HEK293T (cell line): ENCODE results near the gene HOXC9.

Source experiments
- CTCF ChIA-PET: fragments of 350-600 bp; formaldehyde crosslinking; extraction: SDS; loops from one replicate; lab custom pipeline; 2021; ENCODE audit warnings: antibody characterized with exemption, inconsistent platforms; lab: Yijun Ruan, JAX
- POLR2A ChIA-PET: fragments of 350-600 bp; formaldehyde crosslinking; extraction: SDS; loops from one replicate; lab custom pipeline; 2020; ENCODE audit warnings: antibody characterized with exemption, inconsistent platforms; lab: Yijun Ruan, JAX
- DNase-seq: peaks from one replicate; pipeline ENCODE4 v3.0.0; 2012; ENCODE audit warnings: mixed read lengths; ENCODE audit errors: extremely low spot score
- ARNT ChIP-seq: fragments of 450-650 bp; IDR thresholded peaks from 2 replicates; pipeline ENCODE4 v1.6.1; 2017; ENCODE audit warnings: mild to moderate bottlenecking
- BHLHE40 ChIP-seq: fragments of 450-650 bp; IDR thresholded peaks from 2 replicates; pipeline ENCODE4 v1.6.1; 2016; ENCODE audit warnings: mild to moderate bottlenecking, moderate library complexity, borderline replicate concordance
- CTBP1 ChIP-seq: fragments of 450-650 bp; IDR thresholded peaks from 2 replicates; pipeline ENCODE4 v1.6.1; 2016; ENCODE audit warnings: borderline replicate concordance
- ELF4 ChIP-seq: fragments of 450-650 bp; IDR thresholded peaks from 2 replicates; pipeline ENCODE4 v1.6.1; 2017; ENCODE audit warnings: antibody characterized with exemption
- FOXA1 ChIP-seq: fragments of 450-650 bp; IDR thresholded peaks from 2 replicates; pipeline ENCODE4 v1.6.1; 2016; ENCODE audit warnings: mild to moderate bottlenecking
- FOXK2 ChIP-seq: fragments of 450-650 bp; IDR thresholded peaks from 2 replicates; pipeline ENCODE4 v1.6.1; 2016; ENCODE audit warnings: mild to moderate bottlenecking
- FOXM1 ChIP-seq: fragments of 450-650 bp; IDR thresholded peaks from 2 replicates; pipeline ENCODE4 v1.6.1; 2017; ENCODE audit warnings: mild to moderate bottlenecking, borderline replicate concordance
- HDGF ChIP-seq: fragments of 450-650 bp; IDR thresholded peaks from 2 replicates; pipeline ENCODE4 v1.6.1; 2017; ENCODE audit warnings: antibody characterized with exemption, borderline replicate concordance
- L3MBTL2 ChIP-seq: fragments of 450-650 bp; conservative IDR thresholded peaks from 2 replicates; pipeline ENCODE4 v1.6.1; 2016; ENCODE audit warnings: mild to moderate bottlenecking
- LEF1 ChIP-seq: fragments of 450-650 bp; IDR thresholded peaks from 2 replicates; pipeline ENCODE4 v1.6.1; 2017; ENCODE audit warnings: mild to moderate bottlenecking, borderline replicate concordance
- NFRKB ChIP-seq: fragments of 450-650 bp; IDR thresholded peaks from 2 replicates; pipeline ENCODE4 v1.6.1; 2016; ENCODE audit warnings: mild to moderate bottlenecking, moderate library complexity
- PKNOX1 ChIP-seq: fragments of 450-650 bp; IDR thresholded peaks from 2 replicates; pipeline ENCODE4 v1.6.1; 2016
- SP1 ChIP-seq: fragments of 450-650 bp; IDR thresholded peaks from 2 replicates; pipeline ENCODE4 v1.6.1; 2017
- SUZ12 ChIP-seq: fragments of 450-650 bp; IDR thresholded peaks from 2 replicates; pipeline ENCODE4 v1.6.1; 2016; ENCODE audit warnings: mild to moderate bottlenecking
- TARDBP ChIP-seq: fragments of 450-650 bp; IDR thresholded peaks from 2 replicates; pipeline ENCODE4 v1.6.1; 2016
- ZNF384 ChIP-seq: fragments of 450-650 bp; IDR thresholded peaks from 2 replicates; pipeline ENCODE4 v1.6.1; 2016

HOXC9 gene

GRCh38 chr12:54045868-54046521 lies 46.0 kb downstream of the HOXC9 start:
- no peak for TF ChIP-seq SP1
- TF ChIP-seq ARNT: no peak
- TF ChIP-seq PKNOX1: no peak
- TF ChIP-seq NFRKB: no peak
- no peak for TF ChIP-seq HDGF
- no peak for TF ChIP-seq TARDBP
- TF ChIP-seq SUZ12: no peak
- no peak for TF ChIP-seq ELF4
- TF ChIP-seq BHLHE40: no peak
- no peak for TF ChIP-seq FOXA1
- ChIA-PET CTCF (interaction anchor here (0.8 kb wide), 1 partner anchor 11 kb away, joined by 3 read pairs; no protein-coding TSS in a partner anchor), POLR2A (no interaction called here)
- DNase-seq: no peak

- CTCF ChIA-PET: no interaction called here
- TF ChIP-seq NFRKB: no peak
- TF ChIP-seq PKNOX1: no peak
- TF ChIP-seq BHLHE40: no peak
- no peak for TF ChIP-seq SP1
- TF ChIP-seq SUZ12: no peak
- no peak for TF ChIP-seq ELF4
- TF ChIP-seq TARDBP: no peak
- no peak for TF ChIP-seq ARNT
- no peak for TF ChIP-seq HDGF
- no peak for TF ChIP-seq L3MBTL2
- no peak for TF ChIP-seq LEF1
- TF ChIP-seq FOXA1: no peak
- TF ChIP-seq FOXK2: no peak
- TF ChIP-seq FOXM1: no peak
- TF ChIP-seq CTBP1: no peak
- TF ChIP-seq ZNF384: no peak
- POLR2A ChIA-PET: no interaction called here
Measured at GRCh38 chr12:54046809-54047159, 46.8 kb downstream of the HOXC9 start.

GRCh38 chr12:54047160-54047963 lies 47.4 kb downstream of the HOXC9 start:
- no peak for TF ChIP-seq SP1
- no peak for TF ChIP-seq ARNT
- no peak for TF ChIP-seq NFRKB
- TF ChIP-seq L3MBTL2: no peak
- TF ChIP-seq SUZ12: no peak
- no peak for DNase-seq
- ChIA-PET CTCF (no interaction called here), POLR2A (interaction anchor here (0.6 kb wide), 1 partner anchor 10 kb away, joined by 3 read pairs; no protein-coding TSS in a partner anchor)

More at GRCh38 chr12:54046809-54047159, 46.8 kb downstream of the HOXC9 start:
- DNase-seq: no peak

GRCh38 chr12:54047964-54048303 lies 48.0 kb downstream of the HOXC9 start:
- no peak for DNase-seq
- CTCF ChIA-PET: no interaction called here
- no peak for TF ChIP-seq FOXA1
- no peak for TF ChIP-seq HDGF
- TF ChIP-seq SUZ12: no peak
- no peak for TF ChIP-seq FOXK2
- no peak for TF ChIP-seq TARDBP
- TF ChIP-seq CTBP1: no peak
- no peak for TF ChIP-seq PKNOX1
- no peak for TF ChIP-seq BHLHE40
- TF ChIP-seq NFRKB: no peak
- no peak for TF ChIP-seq ELF4
- TF ChIP-seq ARNT: no peak
- TF ChIP-seq ZNF384: no peak
- POLR2A ChIA-PET: interaction anchor here (0.6 kb wide), 1 partner anchor 10 kb away, joined by 3 read pairs; no protein-coding TSS in a partner anchor

GRCh38 chr12:54048406-54049093 lies 48.6 kb downstream of the HOXC9 start:
- DNase-seq: no peak
- ChIA-PET CTCF (no interaction called here), POLR2A (no interaction called here)
- no peak for TF ChIP-seq BHLHE40
- no peak for TF ChIP-seq FOXK2
- TF ChIP-seq PKNOX1: no peak
- no peak for TF ChIP-seq FOXM1
- TF ChIP-seq HDGF: no peak
- TF ChIP-seq NFRKB: no peak
- no peak for TF ChIP-seq SP1
- no peak for TF ChIP-seq ELF4
- TF ChIP-seq L3MBTL2: no peak
- TF ChIP-seq ARNT: no peak
- TF ChIP-seq TARDBP: no peak
- no peak for TF ChIP-seq CTBP1
- no peak for TF ChIP-seq ZNF384

- no peak for DNase-seq
- ChIA-PET CTCF (no interaction called here), POLR2A (no interaction called here)
- no peak for TF ChIP-seq HDGF
- no peak for TF ChIP-seq TARDBP
- no peak for TF ChIP-seq FOXK2
- TF ChIP-seq ARNT: no peak
- TF ChIP-seq SUZ12: no peak
- TF ChIP-seq L3MBTL2: no peak
- TF ChIP-seq PKNOX1: no peak
- no peak for TF ChIP-seq SP1
- no peak for TF ChIP-seq LEF1
- no peak for TF ChIP-seq ELF4
- TF ChIP-seq FOXA1: no peak
- no peak for TF ChIP-seq ZNF384
- no peak for TF ChIP-seq NFRKB
- TF ChIP-seq CTBP1: no peak
- no peak for TF ChIP-seq FOXM1
Measured at GRCh38 chr12:54049108-54049507, 49.1 kb downstream of the HOXC9 start.
